ENCODE results near the gene ALKBH7.

GRCh38 chr19:6325614-6326013, 47.0 kb upstream of the ALKBH7 start:
- TF ChIP-seq ZNF70 (CRISPR knock-in tag; IDR thresholded peaks at IDR 0.05) (no peak), CSRNP3 (CRISPR knock-in tag; IDR thresholded peaks at IDR 0.05) (no peak), PPARA (CRISPR knock-in tag; IDR thresholded peaks at IDR 0.05; ENCODE audit: borderline replicate concordance) (no peak), PATZ1 (CRISPR knock-in tag; IDR thresholded peaks at IDR 0.05; ENCODE audit: borderline replicate concordance) (no peak), TOX (CRISPR knock-in tag; IDR thresholded peaks at IDR 0.05; ENCODE audit: borderline replicate concordance) (no peak)

Measured in SK-N-SH treated with all-trans-retinoic acid at 6 μM for 48 hours (cell line).